GM12878 (cell line): ENCODE results near the gene CDC27. TPM values are rescaled to one million over a fixed set of nuclear protein-coding genes. Genes with fewer than 3 reads are reported as not detected.

ENCODE experiments used
- ATAC-seq: fragments of 200-7000 bp; cut with Tn5 transposase; 3 replicates; pipeline ENCODE4 v1.9.1; 2020; ENCODE audit warnings: mild to moderate bottlenecking, moderate library complexity
- Bru-seq: library from RNA; stranded (reverse); fragments of 400-500 nt; gene quantifications from one replicate; lab custom pipeline; 2021; lab: Mats Ljungman, UMichigan
- BruChase-seq, 2 experiments: library from RNA; stranded (reverse); fragments of 400-500 nt; gene quantifications; one replicate each; lab custom pipeline; 2021; lab: Mats Ljungman, UMichigan
- BruUV-seq: library from RNA; stranded (reverse); fragments of 400-500 nt; replicated peaks from 2 replicates; lab custom pipeline; 2021; lab: Mats Ljungman, UMichigan
- CTCF ChIA-PET: fragments of 300-600 bp; sonication (Branson Sonifier 250); formaldehyde crosslinking; extraction: SDS; loops from one replicate; lab custom pipeline; 2021; ENCODE audit warnings: inconsistent platforms; lab: Yijun Ruan, JAX
- POLR2A ChIA-PET: fragments of 350-600 bp; formaldehyde crosslinking; extraction: SDS; loops from one replicate; lab custom pipeline; 2021; ENCODE audit warnings: inconsistent platforms; lab: Charles Lee
- RAD21 ChIA-PET: fragments of 300-600 bp; sonication (Branson Sonifier 250); formaldehyde crosslinking; loops from one replicate; lab custom pipeline; 2023; ENCODE audit warnings: antibody characterized with exemption; ENCODE audit not compliant: unreplicated experiment; lab: Charles Lee
- SMC1A ChIA-PET: fragments of 300-600 bp; sonication (Branson Sonifier 250); formaldehyde crosslinking; loops from one replicate; lab custom pipeline; 2023; ENCODE audit not compliant: unreplicated experiment, uncharacterized antibody; lab: Charles Lee
- DNase-seq: peaks from one replicate; pipeline ENCODE4 v3.0.0-alpha.2; 2011; ENCODE audit warnings: low read depth, low spot score
- FAIRE-seq: peaks from 3 replicates; lab custom pipeline; 2011; peaks lifted over from hg19 to GRCh38; lab: Jason Lieb, UNC
- H2AFZ ChIP-seq: 2 replicates; pipeline ENCODE4 v1.6.0; 2011; ENCODE audit warnings: low read depth, low read length, control low read depth; ENCODE audit not compliant: control insufficient read depth
- H3K27ac ChIP-seq: 2 replicates; pipeline ENCODE4 v1.5.1; 2011; ENCODE audit warnings: control low read depth; ENCODE audit not compliant: control insufficient read depth, insufficient read depth
- H3K27me3 ChIP-seq, 2 experiments: replicated peaks in 1 of 2; 2 replicates each; pipeline versions ENCODE4 v1.6.0 to v1.6.1; 2011; ENCODE audit warnings: low read length in 1 of 2; ENCODE audit not compliant: control insufficient read depth in 2 of 2, insufficient read depth in 2 of 2
- H3K36me3 ChIP-seq, 2 experiments: 2 replicates each; pipeline ENCODE4 v1.5.1; 2011; ENCODE audit warnings: low read length in 1 of 2; ENCODE audit not compliant: control insufficient read depth in 2 of 2, insufficient read depth in 2 of 2
- H3K4me1 ChIP-seq: 2 replicates; pipeline ENCODE4 v1.6.1; 2011; ENCODE audit warnings: mild to moderate bottlenecking, low read length, moderate library complexity, mixed read lengths; ENCODE audit not compliant: control insufficient read depth, insufficient read depth
- H3K4me2 ChIP-seq: 2 replicates; pipeline ENCODE4 v1.6.0; 2011; ENCODE audit warnings: control low read depth; ENCODE audit not compliant: control insufficient read depth, insufficient read depth
- H3K4me3 ChIP-seq: fragments of 200-600 bp; sonication (generic); 2 replicates; pipeline ENCODE4 v1.5.1; 2016
- H3K79me2 ChIP-seq: 2 replicates; pipeline ENCODE4 v1.6.0; 2011; ENCODE audit warnings: low read length; ENCODE audit not compliant: control insufficient read depth, insufficient read depth
- H3K9ac ChIP-seq: 2 replicates; pipeline ENCODE4 v1.8.0; 2011; ENCODE audit warnings: low read length, control low read depth, mixed read lengths; ENCODE audit not compliant: control insufficient read depth, insufficient read depth
- H3K9me3 ChIP-seq: replicated peaks from 3 replicates; pipeline ENCODE4 v1.5.1; 2011; ENCODE audit warnings: mild to moderate bottlenecking, low read length; ENCODE audit not compliant: control insufficient read depth, insufficient read depth
- H4K20me1 ChIP-seq: 2 replicates; pipeline ENCODE4 v1.6.0; 2011; ENCODE audit not compliant: control insufficient read depth, insufficient read depth
- BMI1 ChIP-seq: fragments of 450-650 bp; IDR thresholded peaks from 2 replicates; pipeline ENCODE4 v1.6.1; 2016; ENCODE audit warnings: mild to moderate bottlenecking, moderate library complexity, borderline replicate concordance
- KDM1A ChIP-seq: fragments of 200-600 bp; sonication (generic); IDR thresholded peaks from 2 replicates; pipeline ENCODE4 v1.6.1; 2016; ENCODE audit warnings: borderline replicate concordance
- POU2F2 ChIP-seq: IDR thresholded peaks from 3 replicates; pipeline ENCODE4 v1.6.1; 2011; ENCODE audit warnings: low read depth, mild to moderate bottlenecking, low read length, borderline replicate concordance
- RUNX3 ChIP-seq: IDR thresholded peaks from 2 replicates; pipeline ENCODE4 v1.6.1; 2012; ENCODE audit warnings: low read length, inconsistent platforms
- SP1 ChIP-seq: IDR thresholded peaks from one replicate; pipeline ENCODE4 v1.6.1; 2011; ENCODE audit warnings: low read depth, low read length
- STAT1 ChIP-seq: fragments of 450-650 bp; conservative IDR thresholded peaks from 2 replicates; pipeline ENCODE4 v1.6.1; 2014; ENCODE audit warnings: antibody characterized with exemption, mild to moderate bottlenecking
- SUZ12 ChIP-seq: fragments of 200-600 bp; sonication (generic); IDR thresholded peaks from one replicate; pipeline ENCODE4 v1.6.1; 2018; ENCODE audit warnings: antibody characterized with exemption, mild to moderate bottlenecking; ENCODE audit not compliant: unreplicated experiment
- WRNIP1 ChIP-seq: IDR thresholded peaks from 2 replicates; pipeline ENCODE4 v1.6.1; 2011; ENCODE audit warnings: low read depth, low read length, improper control_type of control experiment, borderline replicate concordance
- ZNF24 ChIP-seq: fragments of 450-650 bp; IDR thresholded peaks from 2 replicates; pipeline ENCODE4 v1.6.1; 2017; ENCODE audit warnings: antibody characterized with exemption, mild to moderate bottlenecking
- ZNF687 ChIP-seq: fragments of 450-650 bp; IDR thresholded peaks from 2 replicates; pipeline ENCODE4 v1.6.1; 2017; ENCODE audit warnings: mild to moderate bottlenecking, moderate library complexity
- ZZZ3 ChIP-seq: IDR thresholded peaks from 2 replicates; pipeline ENCODE4 v1.6.1; 2011; ENCODE audit warnings: low read depth; ENCODE audit not compliant: control insufficient read depth, insufficient read length
- WGBS: methylation state at CpG from one replicate; pipeline ENCODE4 v1.1.6; 2016; ENCODE audit warnings: low lambda C conversion rate; ENCODE audit not compliant: insufficient replicate concordance, insufficient coverage; ENCODE audit errors: missing lambda C conversion rate; 5-methylcytosine and 5-hydroxymethylcytosine counted together
- in situ Hi-C: fragments of 300-500 bp; cut with MboI; formaldehyde crosslinking; loops from 9 replicates; pipeline ENCODE4 v1.14.3; 2018; ENCODE audit warnings: mixed read lengths
- intact Hi-C: fragments of 100-400 bp; cut with micrococcal nuclease; formaldehyde crosslinking; loops from one replicate; pipeline ENCODE4 v1.14.2; 2022; ENCODE audit not compliant: unreplicated experiment
- long read RNA-seq, 2 experiments: library from polyadenylated mRNA; unstranded; transcript quantifications; one replicate each; pipeline ENCODE4 v2.0.0, GENCODE V29; 2019 to 2020
- polyA minus RNA-seq, 3 experiments: library from RNA; depleted of rRNA, polyadenylated mRNA; stranded (reverse); fragments of >200 nt; gene quantifications; 2 replicates each; pipeline ENCODE4 v1.2.3, GENCODE V29; 2011
- polyA plus RNA-seq, 11 experiments: library from polyadenylated mRNA; depleted of rRNA in 4 of 11; unstranded in 6 of 11; stranded (reverse) in 5 of 11; fragments of >200 nt; fragmentation: Nextera tagmentation in 4 of 11; fragmentation: Illumina TruSeq in 1 of 11; extraction: Ambion mirVana in 4 of 11; extraction: Trizol in 1 of 11; gene quantifications; 1 replicate in 1 of 11; 2 replicates in 10 of 11; pipeline versions ENCODE4 v1.2.1 to v1.2.3, GENCODE V29; 2011 to 2016; ENCODE audit warnings: inconsistent platforms in 2 of 11, missing spikeins in 2 of 11, low read depth in 1 of 11
- total RNA-seq, 4 experiments: library from RNA; depleted of rRNA in 3 of 4; stranded (reverse); fragments of >200 nt in 3 of 4; fragmentation: Illumina TruSeq in 1 of 4; extraction: Trizol in 1 of 4; gene quantifications; 2 replicates each; pipeline versions ENCODE4 v1.2.1 to v1.2.3, GENCODE V29; 2013 to 2021

The CDC27 gene
- total RNA-seq (2013; cell fraction: nucleolus; rRNA removed): 118 and 123 TPM in 2 replicates
- total RNA-seq (2014; rRNA removed) (94.8 and 118 TPM in 2 replicates), total RNA-seq (2014; rRNA removed; fragmentation: Illumina TruSeq; extraction: Trizol) (92.5 and 100.0 TPM in 2 replicates), total RNA-seq (2021) (116 and 125 TPM in 2 replicates), polyA plus RNA-seq (2011; rRNA removed) (138 and 157 TPM in 2 replicates), polyA plus RNA-seq (2014; fragmentation: Illumina TruSeq; extraction: Trizol) (99.7 and 118 TPM in 2 replicates), polyA plus RNA-seq (2014; fragmentation: Nextera tagmentation; extraction: Ambion mirVana) (10 to 100 TPM; 23.2 to 27.2 TPM), polyA plus RNA-seq (2014; rRNA removed) (44.7 and 47.3 TPM in 2 replicates), polyA plus RNA-seq (2016; fragmentation: Nextera tagmentation; extraction: Ambion mirVana) (10 to 100 TPM; 97.2 to 98.4 TPM), polyA minus RNA-seq (2011; rRNA and poly(A)+ RNA removed) (214 and 252 TPM in 2 replicates), Bru-seq, nascent RNA (percentile 92 among the genes with signal in this experiment), BruChase-seq, experiment 1, labeled RNA remaining after a 6-hour chase (percentile 95 among the genes with signal in this experiment), BruChase-seq, experiment 2, labeled RNA remaining after a 2-hour chase (percentile 95 among the genes with signal in this experiment)
- 36.8 TPM for polyA plus RNA-seq (2011; ENCODE audit: low read depth)
- polyA plus RNA-seq (2011; cell fraction: cytosol; rRNA removed): 81.8 and 88.7 TPM in 2 replicates
- polyA plus RNA-seq (2011; cell fraction: nucleus; rRNA removed): 97.1 and 105 TPM in 2 replicates
- 32.2 and 41.5 TPM in 2 replicates for polyA plus RNA-seq (2012)
- 59.7 and 63.4 TPM in 2 replicates for polyA minus RNA-seq (2011; cell fraction: cytosol; rRNA and poly(A)+ RNA removed)
- polyA minus RNA-seq (2011; cell fraction: nucleus; rRNA and poly(A)+ RNA removed): 30.2 and 43.7 TPM in 2 replicates
- long read RNA-seq, experiment 1, full-length matches to known transcripts: 5 of 28 reads
- long read RNA-seq, experiment 1, partial matches to known transcripts: 16 of 28 reads
- long read RNA-seq, experiment 1, other reads (novel, unspliced or antisense): 7 of 28 reads
- long read RNA-seq, experiment 2, full-length matches to known transcripts: 5 of 260 reads
- long read RNA-seq, experiment 2, partial matches to known transcripts: 222 of 260 reads
- long read RNA-seq, experiment 2, other reads (novel, unspliced or antisense): 33 of 260 reads

GRCh38 chr17:47188876-47189731, at the start of gene CDC27:
TSS of gene CDC27 (minus strand) at chr17:47189295. CDS start at chr17:47189172, 123 bp downstream.
- CTCF ChIA-PET: interaction anchor here (1.4 to 3.3 kb wide), 5 partner anchors 8 to 127 kb away, joined by 6 to 15 read pairs (median 12); no protein-coding TSS in a partner anchor
- peak; percentile 100 for FAIRE-seq
- TF ChIP-seq STAT1: peak; percentile 71; the same call in 1 of the 2 replicates
- peak; percentile 3; the same call in 1 of the 2 replicates for TF ChIP-seq RUNX3
- peak; percentile 85 for TF ChIP-seq ZNF687
- 0 out of 3 replicates have a peak, but pooled peaks have one; percentile 12 for TF ChIP-seq POU2F2
- no peak for TF ChIP-seq BMI1
- TF ChIP-seq ZNF24: no peak
- no peak for TF ChIP-seq SUZ12
- TF ChIP-seq SP1: peak; percentile 17
- TF ChIP-seq WRNIP1: no peak
- TF ChIP-seq ZZZ3: no peak
- no peak for TF ChIP-seq KDM1A

More at GRCh38 chr17:47188876-47189731, at the start of gene CDC27:
- ATAC-seq (peak; percentile 93), DNase-seq (peak; percentile 88)
- Histone ChIP-seq H4K20me1 (no peaks in the 10 kb centered on the region; the same call in 1 of the 2 replicates), H3K9me3 (no peaks in the 10 kb centered on the region; the same call in 2 of the 3 replicates), H3K36me3 (no peaks in the 10 kb centered on the region), H3K4me2 (peak within 1 kb of the TSS; percentile 84), H3K27me3 (no peaks in the 10 kb centered on the region), H3K27ac (peak within 1 kb of the TSS; percentile 96), H3K9ac (peak within 1 kb of the TSS; percentile 92), H3K4me3 (peak within 1 kb of the TSS; percentile 89), H3K4me1 (peaks cover 4% of the 10 kb centered on the region), H3K79me2 (peaks cover 46% of the 10 kb centered on the region), H2AFZ (peak within 1 kb of the TSS; percentile 89)
- BruUV-seq: no TSS peak
- intact Hi-C loops: loop anchor here (2.0 kb wide), 1 partner anchor 16 kb away; no protein-coding TSS in a partner anchor
- in situ Hi-C loops: no loop called here
- SMC1A ChIA-PET: interaction anchor here (0.6 to 5.3 kb wide), 9 partner anchors 11 to 175 kb away, joined by 3 to 70 read pairs (median 3); partner anchors contain the start of genes EFCAB13 and MYL4
- under 1% methylated on average over 64 of the region's 64 CpGs for WGBS
- POLR2A ChIA-PET: interaction anchor here (0.5 to 5.1 kb wide), 10 partner anchors 10 to 1322 kb away, joined by 3 to 46 read pairs (median 4); partner anchors contain the start of gene EFCAB13
- RAD21 ChIA-PET: interaction anchor here (0.9 to 2.0 kb wide), 7 partner anchors 9 to 461 kb away, joined by 3 to 9 read pairs (median 5); partner anchors contain the start of gene KPNB1
